Measurements from ENCODE around the gene AUH. TPM values are rescaled to one million over a fixed set of nuclear protein-coding genes. Genes with fewer than 3 reads are reported as not detected.

Gene AUH
- total RNA-seq, 1 donor from 2014 or later = 8.8 TPM

DNA sequence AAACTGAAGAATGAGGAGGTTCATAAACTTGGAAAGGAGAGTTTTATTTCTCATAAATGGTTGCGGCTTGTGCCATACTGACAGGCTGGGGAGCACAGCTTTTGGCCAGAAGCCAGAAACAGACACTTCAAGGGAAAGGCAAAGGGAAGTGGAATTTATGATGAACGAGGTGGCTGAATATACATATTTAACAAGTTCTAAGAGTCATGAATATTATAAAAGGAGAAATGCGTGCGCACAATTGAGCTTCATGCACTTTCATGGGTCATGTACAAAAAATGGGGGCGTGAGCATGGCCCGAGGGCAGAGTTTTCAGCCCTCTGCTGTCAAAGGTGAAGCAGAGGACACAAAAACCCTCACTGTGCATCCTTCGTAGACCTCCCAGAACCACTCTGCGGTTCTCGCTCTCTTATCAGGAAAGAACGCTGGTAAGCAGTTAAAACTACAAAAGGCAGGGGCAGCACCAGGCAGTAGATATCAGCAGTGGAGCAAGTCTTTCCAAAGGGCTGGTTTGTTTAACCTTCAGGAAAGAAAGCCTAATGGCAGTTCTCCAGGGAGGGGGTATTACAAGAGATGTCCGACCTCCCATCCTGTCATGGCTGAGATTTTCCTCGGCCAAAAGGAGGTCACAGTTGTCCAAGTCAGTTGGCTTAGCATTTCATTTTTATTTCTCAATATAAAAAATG is 29.0 kb downstream of the AUH start:
- Mint-ChIP-seq H3K4me3 (ENCODE audit: unreplicated experiment) (no peak overlapping the region), H3K9me3 (ENCODE audit: low read depth) (peaks cover 14% of the 10 kb centered on the region), H3K36me3 (ENCODE audit: low read depth) (peaks cover 5% of the 10 kb centered on the region), H3K27ac (ENCODE audit: unreplicated experiment) (no peak overlapping the region), H3K27me3 (ENCODE audit: low read depth) (no peaks in the 10 kb centered on the region), H3K4me1 (ENCODE audit: low read depth) (peaks cover 9% of the 10 kb centered on the region)
- TF ChIP-seq, protein P1, sequence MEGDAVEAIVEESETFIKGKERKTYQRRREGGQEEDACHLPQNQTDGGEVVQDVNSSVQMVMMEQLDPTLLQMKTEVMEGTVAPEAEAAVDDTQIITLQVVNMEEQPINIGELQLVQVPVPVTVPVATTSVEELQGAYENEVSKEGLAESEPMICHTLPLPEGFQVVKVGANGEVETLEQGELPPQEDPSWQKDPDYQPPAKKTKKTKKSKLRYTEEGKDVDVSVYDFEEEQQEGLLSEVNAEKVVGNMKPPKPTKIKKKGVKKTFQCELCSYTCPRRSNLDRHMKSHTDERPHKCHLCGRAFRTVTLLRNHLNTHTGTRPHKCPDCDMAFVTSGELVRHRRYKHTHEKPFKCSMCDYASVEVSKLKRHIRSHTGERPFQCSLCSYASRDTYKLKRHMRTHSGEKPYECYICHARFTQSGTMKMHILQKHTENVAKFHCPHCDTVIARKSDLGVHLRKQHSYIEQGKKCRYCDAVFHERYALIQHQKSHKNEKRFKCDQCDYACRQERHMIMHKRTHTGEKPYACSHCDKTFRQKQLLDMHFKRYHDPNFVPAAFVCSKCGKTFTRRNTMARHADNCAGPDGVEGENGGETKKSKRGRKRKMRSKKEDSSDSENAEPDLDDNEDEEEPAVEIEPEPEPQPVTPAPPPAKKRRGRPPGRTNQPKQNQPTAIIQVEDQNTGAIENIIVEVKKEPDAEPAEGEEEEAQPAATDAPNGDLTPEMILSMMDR (IDR thresholded peaks at IDR 0.05) = no peak
- DNase-seq (ENCODE audit: low spot score) = no peak

DNA sequence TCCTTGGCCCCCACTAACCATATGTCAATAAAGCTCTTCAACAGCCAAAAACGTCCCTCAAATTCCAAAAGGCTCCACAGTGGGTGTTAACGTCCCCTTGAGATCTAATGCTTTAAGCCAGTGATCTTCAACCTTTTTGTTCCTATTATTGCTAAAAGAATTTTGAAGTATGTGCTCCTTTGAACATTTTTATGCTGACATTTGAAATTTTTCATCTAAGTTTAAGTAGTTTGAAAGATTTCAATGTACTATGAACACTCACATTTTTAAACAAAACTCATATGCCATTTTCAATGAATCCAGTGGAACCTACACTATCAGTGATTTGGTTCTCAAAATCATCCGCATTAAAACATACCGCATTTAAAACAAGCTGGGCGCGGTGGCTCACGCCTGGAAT is 29.9 kb downstream of the AUH start:
- H3K27ac Mint-ChIP-seq (ENCODE audit: unreplicated experiment) = no peak overlapping the region
- no peak for DNase-seq (ENCODE audit: low spot score)
- H3K36me3 Mint-ChIP-seq (ENCODE audit: low read depth) = peaks cover 6% of the 10 kb centered on the region
- no peak overlapping the region for H3K4me3 Mint-ChIP-seq (ENCODE audit: unreplicated experiment)
- TF ChIP-seq, protein P1 (IDR thresholded peaks at IDR 0.05) = no peak
- peaks cover 14% of the 10 kb centered on the region for H3K9me3 Mint-ChIP-seq (ENCODE audit: low read depth)
- peaks cover 9% of the 10 kb centered on the region for H3K4me1 Mint-ChIP-seq (ENCODE audit: low read depth)
- no peaks in the 10 kb centered on the region for H3K27me3 Mint-ChIP-seq (ENCODE audit: low read depth)

DNA sequence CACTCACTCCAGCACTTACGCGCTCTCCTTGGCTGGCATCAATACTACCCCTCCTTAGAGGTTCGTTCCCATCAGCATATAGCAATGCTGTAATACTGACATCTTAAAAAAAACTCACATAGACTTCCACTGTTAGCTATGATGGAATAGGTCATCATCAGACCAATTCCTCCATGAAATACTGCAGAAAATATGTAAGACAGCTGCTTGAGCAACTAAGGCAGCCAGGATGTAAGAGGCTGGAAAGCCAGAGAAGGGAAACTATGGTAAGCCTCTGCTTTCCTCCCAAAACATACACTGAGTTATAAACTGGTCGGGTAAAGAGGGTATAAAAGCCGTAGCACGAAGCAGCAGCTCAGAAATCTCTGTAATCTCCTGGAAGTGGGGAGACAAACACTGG is 33.5 kb downstream of the AUH start:
- peaks cover 5% of the 10 kb centered on the region for H3K4me1 Mint-ChIP-seq (ENCODE audit: low read depth)
- peaks cover 5% of the 10 kb centered on the region for H3K36me3 Mint-ChIP-seq (ENCODE audit: low read depth)
- H3K27me3 Mint-ChIP-seq (ENCODE audit: low read depth) = no peaks in the 10 kb centered on the region
- TF ChIP-seq, protein P1 (IDR thresholded peaks at IDR 0.05) = no peak
- H3K9me3 Mint-ChIP-seq (ENCODE audit: low read depth) = peaks cover 14% of the 10 kb centered on the region
- no peak for DNase-seq (ENCODE audit: low spot score)
- H3K4me3 Mint-ChIP-seq (ENCODE audit: unreplicated experiment) = no peak overlapping the region
- H3K27ac Mint-ChIP-seq (ENCODE audit: unreplicated experiment) = no peak overlapping the region

DNA sequence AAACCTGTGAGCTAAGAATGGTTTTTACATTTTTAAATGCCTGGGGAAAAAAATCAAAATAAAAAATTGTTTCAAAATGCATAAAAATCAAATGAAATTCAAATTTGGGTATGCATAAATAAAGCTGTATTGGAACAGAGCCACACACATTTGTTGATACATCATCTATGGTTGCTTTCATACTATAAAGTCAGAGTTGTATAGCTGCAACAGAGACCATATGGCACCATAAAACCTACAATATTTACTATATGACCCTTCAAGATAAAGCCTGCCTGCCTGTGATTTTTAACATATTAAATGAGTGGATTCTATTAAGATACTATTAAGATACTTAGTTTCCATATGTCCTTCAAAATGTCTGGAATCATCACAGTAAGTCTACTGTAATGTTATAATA is 40.0 kb downstream of the AUH start:
- no peak overlapping the region for H3K4me3 Mint-ChIP-seq (ENCODE audit: unreplicated experiment)
- H3K9me3 Mint-ChIP-seq (ENCODE audit: low read depth) = no peaks in the 10 kb centered on the region
- H3K4me1 Mint-ChIP-seq (ENCODE audit: low read depth) = no peaks in the 10 kb centered on the region
- no peaks in the 10 kb centered on the region for H3K27me3 Mint-ChIP-seq (ENCODE audit: low read depth)
- TF ChIP-seq, protein P1 (IDR thresholded peaks at IDR 0.05) = no peak
- no peak for DNase-seq (ENCODE audit: low spot score)
- no peak overlapping the region for H3K27ac Mint-ChIP-seq (ENCODE audit: unreplicated experiment)
- H3K36me3 Mint-ChIP-seq (ENCODE audit: low read depth) = no peaks in the 10 kb centered on the region

DNA sequence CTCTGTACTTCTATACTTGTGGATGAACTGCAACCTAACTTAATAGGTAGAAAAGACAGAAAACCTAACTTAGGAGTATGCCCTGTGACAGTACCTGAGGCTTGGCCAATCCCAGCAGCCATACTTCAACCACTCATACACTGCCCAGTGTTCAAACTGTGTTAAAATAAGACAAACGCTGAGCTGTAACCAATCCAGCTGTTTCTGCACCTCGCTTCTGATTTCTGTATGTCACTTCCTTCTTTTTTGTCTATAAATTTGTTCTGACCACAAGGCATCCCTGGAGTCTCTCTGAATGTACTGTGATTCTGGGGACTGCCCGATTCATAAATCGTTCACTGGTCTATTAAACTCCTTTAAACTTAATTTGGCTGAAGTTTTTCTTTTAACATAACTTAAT is 41.4 kb downstream of the AUH start:
- Mint-ChIP-seq H3K9me3 (ENCODE audit: low read depth) (no peaks in the 10 kb centered on the region), H3K27ac (ENCODE audit: unreplicated experiment) (no peak overlapping the region), H3K36me3 (ENCODE audit: low read depth) (no peaks in the 10 kb centered on the region), H3K4me3 (ENCODE audit: unreplicated experiment) (no peak overlapping the region), H3K4me1 (ENCODE audit: low read depth) (no peaks in the 10 kb centered on the region), H3K27me3 (ENCODE audit: low read depth) (no peaks in the 10 kb centered on the region)
- TF ChIP-seq, protein P1 (IDR thresholded peaks at IDR 0.05) = no peak
- no peak for DNase-seq (ENCODE audit: low spot score)
